ENCODE data around the gene CTF1.

DNA sequence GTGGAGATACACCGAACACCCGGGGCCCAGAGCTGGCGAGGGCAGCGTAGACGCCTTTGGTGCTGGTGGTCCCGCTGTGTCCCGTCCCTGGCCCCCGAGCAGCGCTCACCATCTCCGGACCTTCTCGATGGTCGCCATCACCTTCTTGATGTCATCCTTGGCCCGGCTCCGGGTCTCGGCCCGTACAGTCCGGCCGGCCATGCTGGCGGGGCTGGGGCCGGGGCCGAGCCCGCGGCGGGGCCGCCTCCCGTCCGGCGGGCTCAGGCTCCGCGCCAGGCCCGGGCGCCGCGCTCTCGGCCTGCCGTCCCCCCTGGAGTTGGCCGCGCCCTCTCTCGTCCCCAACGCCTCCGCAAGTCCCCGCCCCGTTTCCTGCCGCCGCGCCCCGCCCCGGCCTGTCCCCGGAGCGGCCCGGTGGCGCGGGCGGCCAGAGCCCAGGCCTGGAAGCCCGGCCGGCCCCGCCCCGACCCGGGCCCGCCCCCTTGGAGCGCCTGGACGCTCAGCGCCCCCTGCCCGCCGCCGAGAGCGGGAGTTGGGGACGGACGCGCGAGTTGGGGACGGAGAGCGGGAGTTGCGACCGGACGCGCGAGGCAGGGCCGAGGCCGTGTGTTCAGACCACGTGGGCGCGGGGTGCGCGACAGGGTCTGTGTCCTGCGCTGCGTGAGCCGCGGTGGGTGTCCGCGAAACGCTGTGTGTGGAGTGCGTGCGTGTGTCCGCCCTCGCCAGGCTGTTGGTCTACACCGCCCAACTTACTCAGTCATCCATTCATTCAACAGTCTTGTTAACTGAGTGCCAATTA, 2.5 kb upstream of the CTF1 start, which contains the start of gene BCL7C:
- TF ChIP-seq CTCF (IDR thresholded peaks at IDR 0.05) (peak in 3 of 4 experiments; percentile 49 to 75 (median 57)), EP300 (IDR thresholded peaks at IDR 0.05) (no peak)
